ENCODE measurements around the gene CNBD2. TPM values are rescaled to one million over a fixed set of nuclear protein-coding genes. Genes with fewer than 3 reads are reported as not detected.

The CNBD2 gene
- total RNA-seq, 1 experiment from 2014 or later: 3.4 TPM

DNA sequence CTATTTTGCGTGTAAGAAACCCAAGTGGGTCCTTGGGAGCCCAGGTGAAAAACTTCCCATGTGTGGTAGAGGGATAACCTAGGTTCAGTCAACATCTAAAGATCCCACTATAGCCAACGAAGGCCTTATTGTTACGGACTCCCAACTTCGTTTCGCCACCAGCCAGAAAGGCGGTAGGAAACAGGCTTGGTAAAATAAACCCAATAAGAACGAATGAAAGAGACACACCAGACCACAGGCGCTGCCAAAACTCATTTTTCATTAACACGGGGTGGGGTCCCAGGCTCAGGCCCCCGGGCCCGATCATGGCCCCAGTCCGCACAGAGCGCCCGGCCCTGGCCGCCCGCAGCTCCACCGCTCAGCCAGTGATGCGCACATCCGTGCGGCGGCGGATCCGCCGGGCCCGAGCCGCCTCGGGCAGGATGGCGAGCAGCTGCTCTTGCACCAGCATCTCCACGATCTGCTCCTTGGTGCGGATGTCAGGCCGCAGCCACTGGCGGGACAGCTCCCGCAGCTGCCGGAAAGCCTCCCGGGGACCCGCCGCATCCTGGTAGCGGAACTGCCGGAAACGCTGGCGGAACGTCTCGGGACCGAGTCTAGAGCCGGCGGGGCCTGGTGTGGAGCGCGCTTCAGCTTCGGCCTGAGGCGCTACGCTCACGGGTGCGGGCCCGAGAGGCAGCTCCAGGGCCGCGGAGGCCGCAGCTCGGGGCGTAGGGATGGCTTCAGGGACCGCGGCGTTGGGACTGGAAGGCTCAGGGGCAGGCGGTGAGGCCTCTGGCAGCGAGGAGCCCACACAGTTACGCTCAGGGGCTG, 14.8 kb upstream of the CNBD2 start:
- BruUV-seq (replicated peaks): TSS peak; percentile 64
- Mint-ChIP-seq H3K27ac (ENCODE audit: low read depth, unreplicated experiment) (peak overlapping the region; percentile 96), H3K4me3 (ENCODE audit: unreplicated experiment) (peak overlapping the region; percentile 97), H3K27me3 (ENCODE audit: insufficient read depth, unreplicated experiment) (no peaks in the 10 kb centered on the region), H3K4me1 (ENCODE audit: insufficient read depth, unreplicated experiment) (peaks cover 13% of the 10 kb centered on the region), H3K36me3 (ENCODE audit: insufficient read depth, unreplicated experiment) (peaks cover 46% of the 10 kb centered on the region), H3K9me3 (ENCODE audit: unreplicated experiment) (no peaks in the 10 kb centered on the region)
- TF ChIP-seq, protein P1, sequence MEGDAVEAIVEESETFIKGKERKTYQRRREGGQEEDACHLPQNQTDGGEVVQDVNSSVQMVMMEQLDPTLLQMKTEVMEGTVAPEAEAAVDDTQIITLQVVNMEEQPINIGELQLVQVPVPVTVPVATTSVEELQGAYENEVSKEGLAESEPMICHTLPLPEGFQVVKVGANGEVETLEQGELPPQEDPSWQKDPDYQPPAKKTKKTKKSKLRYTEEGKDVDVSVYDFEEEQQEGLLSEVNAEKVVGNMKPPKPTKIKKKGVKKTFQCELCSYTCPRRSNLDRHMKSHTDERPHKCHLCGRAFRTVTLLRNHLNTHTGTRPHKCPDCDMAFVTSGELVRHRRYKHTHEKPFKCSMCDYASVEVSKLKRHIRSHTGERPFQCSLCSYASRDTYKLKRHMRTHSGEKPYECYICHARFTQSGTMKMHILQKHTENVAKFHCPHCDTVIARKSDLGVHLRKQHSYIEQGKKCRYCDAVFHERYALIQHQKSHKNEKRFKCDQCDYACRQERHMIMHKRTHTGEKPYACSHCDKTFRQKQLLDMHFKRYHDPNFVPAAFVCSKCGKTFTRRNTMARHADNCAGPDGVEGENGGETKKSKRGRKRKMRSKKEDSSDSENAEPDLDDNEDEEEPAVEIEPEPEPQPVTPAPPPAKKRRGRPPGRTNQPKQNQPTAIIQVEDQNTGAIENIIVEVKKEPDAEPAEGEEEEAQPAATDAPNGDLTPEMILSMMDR (IDR thresholded peaks at IDR 0.05; ENCODE audit: unreplicated experiment): no peak
- ChIA-PET POLR2A (interaction anchor here (0.5 to 6.8 kb wide), 75 partner anchors 8 to 901 kb away, joined by 3 to 125 read pairs (median 5); partner anchors contain the start of genes AAR2, CEP250, CNBD2 and CPNE1), CTCF (interaction anchor here (0.5 to 5.3 kb wide), 51 partner anchors 10 to 1173 kb away, joined by 3 to 42 read pairs (median 5); partner anchors contain the start of genes CNBD2, NFS1, RAB5IF and RBM39)
- intact Hi-C loops (cut with micrococcal nuclease): loop anchor here (1.0 to 10.0 kb wide), 2 partner anchors 185 to 439 kb away; no protein-coding TSS in a partner anchor
- peak; percentile 22 for DNase-seq (ENCODE audit: unreplicated experiment)

DNA sequence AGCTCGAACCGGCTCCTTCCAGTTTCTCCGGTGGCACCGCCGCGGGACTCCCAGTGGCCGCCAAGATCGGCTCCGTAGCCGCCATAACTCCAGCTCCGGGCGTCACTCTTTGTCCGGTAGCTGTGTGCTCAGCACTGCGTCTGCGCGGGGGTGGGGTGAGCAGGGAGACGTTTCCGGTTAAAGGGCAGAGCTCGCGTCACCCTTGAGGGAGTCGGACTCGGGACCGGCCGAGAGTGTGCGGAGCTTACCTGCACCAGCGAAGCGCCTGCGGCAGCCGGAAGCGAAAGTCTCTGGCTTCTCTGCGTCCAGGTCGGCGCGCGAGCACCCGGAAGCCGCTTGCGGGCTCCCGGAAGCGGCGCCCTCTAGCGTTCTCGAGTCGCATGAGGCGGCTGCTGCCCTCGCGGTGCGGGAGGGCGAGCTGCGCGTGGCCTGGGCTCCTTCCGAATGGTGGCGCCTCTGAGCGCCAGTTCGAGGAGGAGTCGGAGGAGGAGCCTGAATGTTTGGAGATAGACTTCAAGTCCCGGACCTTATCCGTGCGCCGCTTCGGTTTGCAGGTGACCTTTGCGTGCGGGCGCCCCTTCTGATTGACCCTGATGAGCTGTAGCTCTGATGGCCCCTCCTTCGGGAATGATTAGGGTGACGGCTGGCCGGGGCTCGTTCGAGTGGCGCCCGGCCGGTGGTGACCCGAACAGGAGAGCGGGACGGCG, 14.0 kb upstream of the CNBD2 start, which contains the start of gene SCAND1:
Gene SCAND1 (minus strand): TSS at position 303 of the 707 bp plus-strand sequence. CDS start 218 bp downstream, at position 85.
- ChIA-PET POLR2A (interaction anchor here (0.6 to 6.8 kb wide), 68 partner anchors 8 to 901 kb away, joined by 3 to 125 read pairs (median 5); partner anchors contain the start of genes AAR2, CEP250, CNBD2 and CPNE1), CTCF (interaction anchor here (0.5 to 5.3 kb wide), 65 partner anchors 9 to 1836 kb away, joined by 3 to 42 read pairs (median 5); partner anchors contain the start of genes CEP250, CNBD2, NFS1 and RAB5IF)
- Mint-ChIP-seq H3K4me1 (ENCODE audit: insufficient read depth, unreplicated experiment) (peaks cover 13% of the 10 kb centered on the region), H3K36me3 (ENCODE audit: insufficient read depth, unreplicated experiment) (peaks cover 40% of the 10 kb centered on the region), H3K27me3 (ENCODE audit: insufficient read depth, unreplicated experiment) (no peaks in the 10 kb centered on the region), H3K9me3 (ENCODE audit: unreplicated experiment) (no peaks in the 10 kb centered on the region), H3K27ac (ENCODE audit: low read depth, unreplicated experiment) (peak within 1 kb of the TSS; percentile 96), H3K4me3 (ENCODE audit: unreplicated experiment) (peak within 1 kb of the TSS; percentile 97)
- intact Hi-C loops (cut with micrococcal nuclease): loop anchor here (1.0 to 10.0 kb wide), 2 partner anchors 184 to 440 kb away; no protein-coding TSS in a partner anchor
- peak; percentile 97 for DNase-seq (ENCODE audit: unreplicated experiment)
- TF ChIP-seq, protein P1 (IDR thresholded peaks at IDR 0.05; ENCODE audit: unreplicated experiment): peak; percentile 97
- BruUV-seq (replicated peaks): no TSS peak

DNA sequence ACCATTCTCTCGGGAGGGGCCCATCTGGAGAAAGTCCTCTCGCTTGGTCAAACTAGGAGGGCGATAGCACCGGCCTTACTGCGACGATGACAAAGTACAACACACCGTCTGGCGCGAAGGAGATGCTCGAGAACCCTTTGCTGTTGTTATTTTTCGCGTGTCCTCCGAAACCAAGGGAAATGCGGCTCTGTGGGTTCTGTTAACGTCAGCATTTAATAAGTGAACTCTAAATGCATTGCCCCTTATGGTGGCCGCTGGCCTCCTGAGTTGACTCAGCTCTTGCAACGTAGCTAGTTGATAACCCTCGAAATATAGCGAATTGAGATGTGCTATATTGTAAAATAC, 13.5 kb upstream of the CNBD2 start:
- ChIA-PET CTCF (interaction anchor here (0.6 to 5.3 kb wide), 45 partner anchors 9 to 1836 kb away, joined by 3 to 42 read pairs (median 5); partner anchors contain the start of genes CEP250, CNBD2, NFS1 and RBM39), POLR2A (interaction anchor here (0.6 to 6.8 kb wide), 51 partner anchors 9 to 951 kb away, joined by 3 to 125 read pairs (median 10); partner anchors contain the start of genes AAR2, CEP250, CNBD2 and CPNE1)
- peaks cover 36% of the 10 kb centered on the region for H3K36me3 Mint-ChIP-seq (ENCODE audit: insufficient read depth, unreplicated experiment)
- BruUV-seq (replicated peaks): TSS peak; percentile 80
- H3K27ac Mint-ChIP-seq (ENCODE audit: low read depth, unreplicated experiment): peak overlapping the region; percentile 96
- DNase-seq (ENCODE audit: unreplicated experiment): peak; percentile 36
- intact Hi-C loops (cut with micrococcal nuclease): loop anchor here (1.0 to 10.0 kb wide), 2 partner anchors 183 to 440 kb away; no protein-coding TSS in a partner anchor
- H3K4me3 Mint-ChIP-seq (ENCODE audit: unreplicated experiment): peak overlapping the region; percentile 97
- H3K9me3 Mint-ChIP-seq (ENCODE audit: unreplicated experiment): no peaks in the 10 kb centered on the region
- H3K4me1 Mint-ChIP-seq (ENCODE audit: insufficient read depth, unreplicated experiment): peaks cover 13% of the 10 kb centered on the region
- TF ChIP-seq, protein P1 (IDR thresholded peaks at IDR 0.05; ENCODE audit: unreplicated experiment): no peak
- no peaks in the 10 kb centered on the region for H3K27me3 Mint-ChIP-seq (ENCODE audit: insufficient read depth, unreplicated experiment)

Measured in MCF 10A (cell line).